WTC11 (cell line): Measurements from ENCODE around the gene TRIM62.

Source experiments
- NFE2L1 ChIP-seq: sonication (generic); formaldehyde crosslinking; IDR thresholded peaks from 2 replicates; pipeline ENCODE4 v1.8.1; 2023; ENCODE audit warnings: missing genetic modification reagents
- SMAD4 ChIP-seq: sonication (generic); formaldehyde crosslinking; IDR thresholded peaks from 2 replicates; pipeline ENCODE4 v1.8.0; 2022; ENCODE audit warnings: mild to moderate bottlenecking, missing genetic modification reagents
- ZNF121 ChIP-seq: sonication (generic); formaldehyde crosslinking; IDR thresholded peaks from 2 replicates; pipeline ENCODE4 v1.8.0; 2023; ENCODE audit warnings: missing genetic modification reagents
- TF ChIP-seq, protein P1 (sequence below): sonication (generic); formaldehyde crosslinking; IDR thresholded peaks from 2 replicates; pipeline ENCODE4 v1.8.1; 2022; ENCODE audit warnings: low read depth, missing genetic modification reagents, borderline replicate concordance
- TF ChIP-seq, protein P2 (sequence below): fragments of 200-600 bp; IDR thresholded peaks from 2 replicates; pipeline ENCODE4 v1.8.0; 2022; ENCODE audit warnings: antibody characterized with exemption
- TF ChIP-seq, protein P3 (sequence below): sonication (generic); formaldehyde crosslinking; IDR thresholded peaks from 2 replicates; pipeline ENCODE4 v1.8.0; 2022; ENCODE audit warnings: mild to moderate bottlenecking, missing genetic modification reagents
- TF ChIP-seq, protein P4 (sequence below): sonication (generic); formaldehyde crosslinking; IDR thresholded peaks from 2 replicates; pipeline ENCODE4 v1.8.1; 2023; ENCODE audit warnings: mild to moderate bottlenecking, missing genetic modification reagents, moderate library complexity
- TF ChIP-seq, protein P5 (sequence below): sonication (generic); formaldehyde crosslinking; conservative IDR thresholded peaks from 2 replicates; pipeline ENCODE4 v1.8.1; 2023; ENCODE audit warnings: mild to moderate bottlenecking, low read depth, missing genetic modification reagents, moderate library complexity
- TF ChIP-seq, protein P6 (sequence below): sonication (generic); formaldehyde crosslinking; IDR thresholded peaks from 2 replicates; pipeline ENCODE4 v1.8.1; 2023; ENCODE audit warnings: mild to moderate bottlenecking, missing genetic modification reagents, moderate library complexity

DNA sequence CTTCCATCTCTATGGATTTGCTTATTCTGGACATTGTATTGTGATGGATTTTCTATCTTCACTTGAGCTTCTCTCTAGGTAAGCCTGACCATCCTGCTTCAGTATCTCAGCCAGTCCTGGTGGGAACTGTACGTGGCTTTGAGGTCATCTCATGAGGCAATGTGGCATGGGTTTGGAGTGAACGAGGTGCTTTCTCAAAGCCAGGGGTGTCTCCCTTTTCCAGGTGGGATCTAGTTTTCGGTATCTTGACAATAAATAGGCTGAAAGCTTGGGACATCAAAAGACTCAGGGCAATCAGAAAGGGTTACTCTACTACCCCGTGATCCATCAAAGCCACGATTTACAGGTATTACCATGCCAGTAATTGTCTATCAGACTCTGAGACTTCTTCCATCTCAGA is 60.1 kb downstream of the TRIM62 start:
- TF ChIP-seq, protein P1, sequence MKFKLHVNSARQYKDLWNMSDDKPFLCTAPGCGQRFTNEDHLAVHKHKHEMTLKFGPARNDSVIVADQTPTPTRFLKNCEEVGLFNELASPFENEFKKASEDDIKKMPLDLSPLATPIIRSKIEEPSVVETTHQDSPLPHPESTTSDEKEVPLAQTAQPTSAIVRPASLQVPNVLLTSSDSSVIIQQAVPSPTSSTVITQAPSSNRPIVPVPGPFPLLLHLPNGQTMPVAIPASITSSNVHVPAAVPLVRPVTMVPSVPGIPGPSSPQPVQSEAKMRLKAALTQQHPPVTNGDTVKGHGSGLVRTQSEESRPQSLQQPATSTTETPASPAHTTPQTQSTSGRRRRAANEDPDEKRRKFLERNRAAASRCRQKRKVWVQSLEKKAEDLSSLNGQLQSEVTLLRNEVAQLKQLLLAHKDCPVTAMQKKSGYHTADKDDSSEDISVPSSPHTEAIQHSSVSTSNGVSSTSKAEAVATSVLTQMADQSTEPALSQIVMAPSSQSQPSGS = no peak
- TF ChIP-seq, protein P2, sequence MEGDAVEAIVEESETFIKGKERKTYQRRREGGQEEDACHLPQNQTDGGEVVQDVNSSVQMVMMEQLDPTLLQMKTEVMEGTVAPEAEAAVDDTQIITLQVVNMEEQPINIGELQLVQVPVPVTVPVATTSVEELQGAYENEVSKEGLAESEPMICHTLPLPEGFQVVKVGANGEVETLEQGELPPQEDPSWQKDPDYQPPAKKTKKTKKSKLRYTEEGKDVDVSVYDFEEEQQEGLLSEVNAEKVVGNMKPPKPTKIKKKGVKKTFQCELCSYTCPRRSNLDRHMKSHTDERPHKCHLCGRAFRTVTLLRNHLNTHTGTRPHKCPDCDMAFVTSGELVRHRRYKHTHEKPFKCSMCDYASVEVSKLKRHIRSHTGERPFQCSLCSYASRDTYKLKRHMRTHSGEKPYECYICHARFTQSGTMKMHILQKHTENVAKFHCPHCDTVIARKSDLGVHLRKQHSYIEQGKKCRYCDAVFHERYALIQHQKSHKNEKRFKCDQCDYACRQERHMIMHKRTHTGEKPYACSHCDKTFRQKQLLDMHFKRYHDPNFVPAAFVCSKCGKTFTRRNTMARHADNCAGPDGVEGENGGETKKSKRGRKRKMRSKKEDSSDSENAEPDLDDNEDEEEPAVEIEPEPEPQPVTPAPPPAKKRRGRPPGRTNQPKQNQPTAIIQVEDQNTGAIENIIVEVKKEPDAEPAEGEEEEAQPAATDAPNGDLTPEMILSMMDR = no peak
- TF ChIP-seq, protein P3, sequence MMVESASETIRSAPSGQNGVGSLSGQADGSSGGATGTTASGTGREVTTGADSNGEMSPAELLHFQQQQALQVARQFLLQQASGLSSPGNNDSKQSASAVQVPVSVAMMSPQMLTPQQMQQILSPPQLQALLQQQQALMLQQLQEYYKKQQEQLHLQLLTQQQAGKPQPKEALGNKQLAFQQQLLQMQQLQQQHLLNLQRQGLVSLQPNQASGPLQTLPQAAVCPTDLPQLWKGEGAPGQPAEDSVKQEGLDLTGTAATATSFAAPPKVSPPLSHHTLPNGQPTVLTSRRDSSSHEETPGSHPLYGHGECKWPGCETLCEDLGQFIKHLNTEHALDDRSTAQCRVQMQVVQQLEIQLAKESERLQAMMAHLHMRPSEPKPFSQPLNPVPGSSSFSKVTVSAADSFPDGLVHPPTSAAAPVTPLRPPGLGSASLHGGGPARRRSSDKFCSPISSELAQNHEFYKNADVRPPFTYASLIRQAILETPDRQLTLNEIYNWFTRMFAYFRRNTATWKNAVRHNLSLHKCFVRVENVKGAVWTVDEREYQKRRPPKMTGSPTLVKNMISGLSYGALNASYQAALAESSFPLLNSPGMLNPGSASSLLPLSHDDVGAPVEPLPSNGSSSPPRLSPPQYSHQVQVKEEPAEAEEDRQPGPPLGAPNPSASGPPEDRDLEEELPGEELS (CRISPR knock-in tag) = no peak
- TF ChIP-seq NFE2L1 (CRISPR knock-in tag) = no peak
- TF ChIP-seq, protein P4, sequence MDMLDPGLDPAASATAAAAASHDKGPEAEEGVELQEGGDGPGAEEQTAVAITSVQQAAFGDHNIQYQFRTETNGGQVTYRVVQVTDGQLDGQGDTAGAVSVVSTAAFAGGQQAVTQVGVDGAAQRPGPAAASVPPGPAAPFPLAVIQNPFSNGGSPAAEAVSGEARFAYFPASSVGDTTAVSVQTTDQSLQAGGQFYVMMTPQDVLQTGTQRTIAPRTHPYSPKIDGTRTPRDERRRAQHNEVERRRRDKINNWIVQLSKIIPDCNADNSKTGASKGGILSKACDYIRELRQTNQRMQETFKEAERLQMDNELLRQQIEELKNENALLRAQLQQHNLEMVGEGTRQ (CRISPR knock-in tag) = no peak
- no peak for TF ChIP-seq SMAD4 (CRISPR knock-in tag)
- TF ChIP-seq, protein P5, sequence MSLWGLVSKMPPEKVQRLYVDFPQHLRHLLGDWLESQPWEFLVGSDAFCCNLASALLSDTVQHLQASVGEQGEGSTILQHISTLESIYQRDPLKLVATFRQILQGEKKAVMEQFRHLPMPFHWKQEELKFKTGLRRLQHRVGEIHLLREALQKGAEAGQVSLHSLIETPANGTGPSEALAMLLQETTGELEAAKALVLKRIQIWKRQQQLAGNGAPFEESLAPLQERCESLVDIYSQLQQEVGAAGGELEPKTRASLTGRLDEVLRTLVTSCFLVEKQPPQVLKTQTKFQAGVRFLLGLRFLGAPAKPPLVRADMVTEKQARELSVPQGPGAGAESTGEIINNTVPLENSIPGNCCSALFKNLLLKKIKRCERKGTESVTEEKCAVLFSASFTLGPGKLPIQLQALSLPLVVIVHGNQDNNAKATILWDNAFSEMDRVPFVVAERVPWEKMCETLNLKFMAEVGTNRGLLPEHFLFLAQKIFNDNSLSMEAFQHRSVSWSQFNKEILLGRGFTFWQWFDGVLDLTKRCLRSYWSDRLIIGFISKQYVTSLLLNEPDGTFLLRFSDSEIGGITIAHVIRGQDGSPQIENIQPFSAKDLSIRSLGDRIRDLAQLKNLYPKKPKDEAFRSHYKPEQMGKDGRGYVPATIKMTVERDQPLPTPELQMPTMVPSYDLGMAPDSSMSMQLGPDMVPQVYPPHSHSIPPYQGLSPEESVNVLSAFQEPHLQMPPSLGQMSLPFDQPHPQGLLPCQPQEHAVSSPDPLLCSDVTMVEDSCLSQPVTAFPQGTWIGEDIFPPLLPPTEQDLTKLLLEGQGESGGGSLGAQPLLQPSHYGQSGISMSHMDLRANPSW (CRISPR knock-in tag) = no peak
- TF ChIP-seq, protein P6, sequence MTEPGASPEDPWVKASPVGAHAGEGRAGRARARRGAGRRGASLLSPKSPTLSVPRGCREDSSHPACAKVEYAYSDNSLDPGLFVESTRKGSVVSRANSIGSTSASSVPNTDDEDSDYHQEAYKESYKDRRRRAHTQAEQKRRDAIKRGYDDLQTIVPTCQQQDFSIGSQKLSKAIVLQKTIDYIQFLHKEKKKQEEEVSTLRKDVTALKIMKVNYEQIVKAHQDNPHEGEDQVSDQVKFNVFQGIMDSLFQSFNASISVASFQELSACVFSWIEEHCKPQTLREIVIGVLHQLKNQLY (CRISPR knock-in tag) = no peak
- TF ChIP-seq ZNF121 (CRISPR knock-in tag) = no peak
